GM12875 (cell line): ENCODE measurements around the gene CNTNAP2.
A peak's percentile ranks its signal among the peaks of the same experiment; 100 is the strongest.

Experiments used
- H3K4me3 ChIP-seq: one replicate; pipeline ENCODE4 v1.5.1; 2011; ENCODE audit warnings: low read depth, low read length, control low read depth
- CTCF ChIP-seq: IDR thresholded peaks from 2 replicates; pipeline ENCODE4 v1.5.1; 2011; ENCODE audit warnings: low read depth, mild to moderate bottlenecking, control low read depth, inconsistent platforms, low read length, moderate library complexity, borderline replicate concordance; ENCODE audit not compliant: insufficient read depth

Gene CNTNAP2

GRCh38 chr7:147245274-147245673 is 1128.7 kb downstream of the CNTNAP2 start:
- peak; percentile 78 for TF ChIP-seq CTCF
- no peak overlapping the region for H3K4me3 ChIP-seq

DNA sequence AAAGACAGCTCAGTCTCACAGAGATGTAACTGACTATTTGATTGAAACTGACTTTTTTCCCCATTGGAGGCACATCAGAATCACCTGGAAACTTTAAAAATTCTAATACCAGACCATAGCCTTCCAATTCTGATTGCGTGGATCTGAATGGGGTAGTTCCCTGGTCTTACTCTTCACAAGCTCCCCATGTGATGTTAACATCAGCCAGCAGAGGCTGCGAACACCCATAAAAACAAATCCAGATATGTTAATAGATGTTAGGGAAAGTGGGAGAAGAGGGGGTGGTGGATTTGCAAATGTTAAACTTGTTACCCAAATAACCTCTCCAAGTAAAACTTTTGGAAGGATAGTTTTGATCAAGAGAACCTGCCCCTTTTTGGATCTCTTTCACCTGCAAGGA is 1133.4 kb downstream of the CNTNAP2 start:
- no peak for TF ChIP-seq CTCF
- no peak overlapping the region for H3K4me3 ChIP-seq

- TF ChIP-seq CTCF, result no peak
- no peak overlapping the region for H3K4me3 ChIP-seq
Measured at GRCh38 chr7:147251751-147252325, 1135.2 kb downstream of the CNTNAP2 start.

GRCh38 chr7:147261693-147262092 is 1145.1 kb downstream of the CNTNAP2 start:
- no peak for TF ChIP-seq CTCF
- no peak overlapping the region for H3K4me3 ChIP-seq

GRCh38 chr7:147265528-147265927 is 1148.9 kb downstream of the CNTNAP2 start:
- no peak overlapping the region for H3K4me3 ChIP-seq
- TF ChIP-seq CTCF, result no peak

GRCh38 chr7:147276106-147276505 is 1159.5 kb downstream of the CNTNAP2 start:
- TF ChIP-seq CTCF, result no peak
- H3K4me3 ChIP-seq, result no peak overlapping the region

GRCh38 chr7:147276783-147277370 is 1160.3 kb downstream of the CNTNAP2 start:
- no peak for TF ChIP-seq CTCF
- H3K4me3 ChIP-seq, result no peak overlapping the region
